ENCODE results near the gene LHFPL6. TPM values are rescaled to one million over a fixed set of nuclear protein-coding genes. Genes with fewer than 3 reads are reported as not detected.

The LHFPL6 gene
- total RNA-seq, 1 donor from 2014 or later: 3.0 TPM

GRCh38 chr13:39481491-39481890, 121.5 kb downstream of the LHFPL6 start:
- H3K36me3 Mint-ChIP-seq: peaks cover 2% of the 10 kb centered on the region
- no peaks in the 10 kb centered on the region for H3K27me3 Mint-ChIP-seq (ENCODE audit: insufficient read depth, low read depth)
- Histone ChIP-seq H2AFZ (replicated peaks) (peak overlapping the region; percentile 21), H3F3A (ENCODE audit: low read depth) (no peaks in the 10 kb centered on the region), H3K36me3 (no peaks in the 10 kb centered on the region), H3K4me2 (no peak overlapping the region), H3K9ac (no peak overlapping the region), H3K4me1 (peaks cover 9% of the 10 kb centered on the region), H3K9me3 (ENCODE audit: low read depth) (no peaks in the 10 kb centered on the region), H3K79me2 (ENCODE audit: low read depth) (no peaks in the 10 kb centered on the region), H3K27ac (no peak overlapping the region), H3K27me3 (no peaks in the 10 kb centered on the region), H3K4me3 (no peak overlapping the region), H4K20me1 (ENCODE audit: low read depth) (no peaks in the 10 kb centered on the region)
- TF ChIP-seq CTCF (IDR thresholded peaks at IDR 0.05) (no peak), EZH2phosphoT487 (IDR thresholded peaks at IDR 0.05) (no peak), EZH2 (IDR thresholded peaks at IDR 0.05) (no peak)
- no peaks in the 10 kb centered on the region for H3K9me3 Mint-ChIP-seq
- H3K4me3 Mint-ChIP-seq: no peak overlapping the region
- no peak overlapping the region for H3K27ac Mint-ChIP-seq
- H3K4me1 Mint-ChIP-seq: peaks cover 20% of the 10 kb centered on the region
- no peak for DNase-seq (ENCODE audit: low spot score)

- H3K36me3 Mint-ChIP-seq: peaks cover 4% of the 10 kb centered on the region
- H3K27ac Mint-ChIP-seq: no peak overlapping the region
These were observed 128.4 kb downstream of the LHFPL6 start for GRCh38 chr13:39474600-39474999.

GRCh38 chr13:39469676-39470075, 133.3 kb downstream of the LHFPL6 start:
- no peaks in the 10 kb centered on the region for H3K36me3 ChIP-seq

More at GRCh38 chr13:39474600-39474999, 128.4 kb downstream of the LHFPL6 start:
- peaks cover 2% of the 10 kb centered on the region for H3K27me3 Mint-ChIP-seq (ENCODE audit: insufficient read depth, low read depth)
- peaks cover 6% of the 10 kb centered on the region for H3K4me1 Mint-ChIP-seq
- Histone ChIP-seq H3K27me3 (no peaks in the 10 kb centered on the region), H3K9ac (no peak overlapping the region), H3F3A (ENCODE audit: low read depth) (no peaks in the 10 kb centered on the region), H3K9me3 (ENCODE audit: low read depth) (no peaks in the 10 kb centered on the region), H3K79me2 (ENCODE audit: low read depth) (no peaks in the 10 kb centered on the region), H3K4me3 (no peak overlapping the region), H2AFZ (replicated peaks) (no peak overlapping the region), H4K20me1 (ENCODE audit: low read depth) (no peaks in the 10 kb centered on the region), H3K4me2 (no peak overlapping the region), H3K27ac (no peak overlapping the region), H3K36me3 (no peaks in the 10 kb centered on the region), H3K4me1 (no peaks in the 10 kb centered on the region)
- no peak for TF ChIP-seq EZH2phosphoT487 (IDR thresholded peaks at IDR 0.05)
- no peak for TF ChIP-seq EZH2 (IDR thresholded peaks at IDR 0.05)
- no peak for TF ChIP-seq CTCF (IDR thresholded peaks at IDR 0.05)
- no peak overlapping the region for H3K4me3 Mint-ChIP-seq
- H3K9me3 Mint-ChIP-seq: peaks cover 4% of the 10 kb centered on the region
- no peak for DNase-seq (ENCODE audit: low spot score)

More at GRCh38 chr13:39469676-39470075, 133.3 kb downstream of the LHFPL6 start:
- no peaks in the 10 kb centered on the region for H3K27me3 ChIP-seq
- no peak overlapping the region for H2AFZ ChIP-seq (replicated peaks)
- no peak overlapping the region for H3K4me2 ChIP-seq
- H3K4me3 ChIP-seq: no peak overlapping the region
- Mint-ChIP-seq H3K27me3 (ENCODE audit: insufficient read depth, low read depth) (no peaks in the 10 kb centered on the region), H3K36me3 (peaks cover 4% of the 10 kb centered on the region), H3K9me3 (peaks cover 4% of the 10 kb centered on the region), H3K27ac (no peak overlapping the region), H3K4me3 (no peak overlapping the region), H3K4me1 (peaks cover 6% of the 10 kb centered on the region)
- H3K9me3 ChIP-seq (ENCODE audit: low read depth): no peaks in the 10 kb centered on the region
- no peak overlapping the region for H3K9ac ChIP-seq
- H3K27ac ChIP-seq: no peak overlapping the region
- no peaks in the 10 kb centered on the region for H3K4me1 ChIP-seq
- DNase-seq (ENCODE audit: low spot score): no peak
- no peaks in the 10 kb centered on the region for H4K20me1 ChIP-seq (ENCODE audit: low read depth)
- no peaks in the 10 kb centered on the region for H3F3A ChIP-seq (ENCODE audit: low read depth)
- no peaks in the 10 kb centered on the region for H3K79me2 ChIP-seq (ENCODE audit: low read depth)
- no peak for TF ChIP-seq CTCF (IDR thresholded peaks at IDR 0.05)
- TF ChIP-seq EZH2phosphoT487 (IDR thresholded peaks at IDR 0.05): no peak
- TF ChIP-seq EZH2 (IDR thresholded peaks at IDR 0.05): no peak
